Skin epidermis (tissue), 12 donors: ENCODE data around the gene NPAS3.

ENCODE experiments used
- H3K27ac ChIP-seq, 21 experiments: fragments of 200-600 bp; sonication (generic) in 11 of 21; one replicate each; pipeline ENCODE4 v1.5.0; 2020; ENCODE audit warnings: mild to moderate bottlenecking in 3 of 21, inconsistent platforms in 2 of 21, moderate library complexity in 2 of 21
- H3K4me3 ChIP-seq, 7 experiments: fragments of 200-600 bp; sonication (generic) in 2 of 7; one replicate each; pipeline ENCODE4 v1.5.0; 2020; ENCODE audit warnings: inconsistent platforms in 2 of 7, mild to moderate bottlenecking in 2 of 7, moderate library complexity in 1 of 7

NPAS3 gene

GRCh38 chr14:33796356-33796755 lies 857.7 kb downstream of the NPAS3 start:
- no peak overlapping the region for H3K27ac ChIP-seq

GRCh38 chr14:33799705-33800570 lies 861.3 kb downstream of the NPAS3 start:
- no peak overlapping the region for H3K4me3 ChIP-seq

More at GRCh38 chr14:33796356-33796755, 857.7 kb downstream of the NPAS3 start:
- no peak overlapping the region for H3K4me3 ChIP-seq

GRCh38 chr14:33800735-33801163 lies 862.1 kb downstream of the NPAS3 start:
- H3K27ac ChIP-seq = no peak overlapping the region
- H3K4me3 ChIP-seq = no peak overlapping the region

More at GRCh38 chr14:33799705-33800570, 861.3 kb downstream of the NPAS3 start:
- no peak overlapping the region for H3K27ac ChIP-seq

GRCh38 chr14:33802737-33803136 lies 864.1 kb downstream of the NPAS3 start:
- Histone ChIP-seq H3K4me3 (no peak overlapping the region), H3K27ac (no peak overlapping the region)

GRCh38 chr14:33805593-33805992 lies 866.9 kb downstream of the NPAS3 start:
- no peak overlapping the region for H3K4me3 ChIP-seq

GRCh38 chr14:33806905-33807304 lies 868.2 kb downstream of the NPAS3 start:
- no peak overlapping the region for H3K4me3 ChIP-seq
- H3K27ac ChIP-seq = no peak overlapping the region

More at GRCh38 chr14:33805593-33805992, 866.9 kb downstream of the NPAS3 start:
- no peak overlapping the region for H3K27ac ChIP-seq

GRCh38 chr14:33808187-33808586 lies 869.5 kb downstream of the NPAS3 start:
- no peak overlapping the region for H3K27ac ChIP-seq
- no peak overlapping the region for H3K4me3 ChIP-seq

- Histone ChIP-seq H3K27ac (no peak overlapping the region), H3K4me3 (no peak overlapping the region)
These were observed 870.8 kb downstream of the NPAS3 start for GRCh38 chr14:33809396-33809981.

GRCh38 chr14:33810308-33810707 lies 871.6 kb downstream of the NPAS3 start:
- H3K27ac ChIP-seq = no peak overlapping the region
- no peak overlapping the region for H3K4me3 ChIP-seq

GRCh38 chr14:33811721-33812120 lies 873.0 kb downstream of the NPAS3 start:
- H3K4me3 ChIP-seq = no peak overlapping the region
- H3K27ac ChIP-seq = no peak overlapping the region

GRCh38 chr14:33812181-33812580 lies 873.5 kb downstream of the NPAS3 start:
- no peak overlapping the region for H3K27ac ChIP-seq
- H3K4me3 ChIP-seq = no peak overlapping the region

- Histone ChIP-seq H3K4me3 (no peak overlapping the region), H3K27ac (no peak overlapping the region)
These were observed 873.9 kb downstream of the NPAS3 start for GRCh38 chr14:33812601-33813000.

- H3K27ac ChIP-seq = no peak overlapping the region
- no peak overlapping the region for H3K4me3 ChIP-seq
These were observed 875.3 kb downstream of the NPAS3 start for GRCh38 chr14:33814010-33814409.

- Histone ChIP-seq H3K4me3 (no peak overlapping the region), H3K27ac (no peak overlapping the region)
These were observed 895.2 kb downstream of the NPAS3 start for GRCh38 chr14:33833706-33834465.

GRCh38 chr14:33834466-33835260 lies 896.0 kb downstream of the NPAS3 start:
- Histone ChIP-seq H3K4me3 (no peak overlapping the region), H3K27ac (no peak overlapping the region)

GRCh38 chr14:33835261-33835655 lies 896.6 kb downstream of the NPAS3 start:
- H3K27ac ChIP-seq = no peak overlapping the region
- no peak overlapping the region for H3K4me3 ChIP-seq

- H3K4me3 ChIP-seq = no peak overlapping the region
- H3K27ac ChIP-seq = no peak overlapping the region
These were observed 897.0 kb downstream of the NPAS3 start for GRCh38 chr14:33835677-33836076.

GRCh38 chr14:33836203-33836899 lies 897.7 kb downstream of the NPAS3 start:
- Histone ChIP-seq H3K4me3 (no peak overlapping the region), H3K27ac (no peak overlapping the region)
